GM21619 (cell line): Measurements from ENCODE around the gene MTX2.
"Not testable (repeated sequence)": the region's sequence is repeated elsewhere in the genome, so short reads cannot be mapped to it uniquely, and the experiment has no call there.

Source experiments
- ATAC-seq: cut with Tn5 transposase; IDR thresholded peaks from one replicate; pipeline ENCODE4 v1.9.1; 2021; ENCODE audit not compliant: unreplicated experiment

Gene MTX2

DNA sequence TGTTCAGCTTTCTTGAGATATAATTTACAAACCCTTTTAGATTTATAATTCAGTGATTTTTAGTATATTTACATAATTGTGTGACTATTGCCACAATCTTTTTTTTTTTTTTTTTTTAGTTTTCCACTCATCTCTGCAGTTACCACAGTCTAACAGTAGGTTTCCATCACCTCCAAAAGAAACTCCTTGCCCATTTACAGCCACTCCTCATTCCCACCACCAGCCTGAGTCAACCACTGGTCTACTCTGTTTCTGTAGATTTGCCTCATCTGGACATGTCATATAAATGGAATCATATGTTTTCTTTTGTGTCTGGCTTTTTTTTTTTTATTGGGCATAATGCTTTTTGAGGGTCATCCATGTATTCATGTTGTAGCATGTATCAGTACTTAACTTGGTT lies 16.1 kb downstream of the MTX2 start:
- ATAC-seq = no peak

GRCh38 chr2:176291335-176291734 lies 22.1 kb downstream of the MTX2 start:
- no peak for ATAC-seq

- peak; percentile 90 for ATAC-seq
Observed at GRCh38 chr2:176291809-176292283, 22.6 kb downstream of the MTX2 start.

- no peak for ATAC-seq
Observed at GRCh38 chr2:176292608-176293007, 23.4 kb downstream of the MTX2 start.

GRCh38 chr2:176293334-176293733 lies 24.1 kb downstream of the MTX2 start:
- no peak for ATAC-seq

DNA sequence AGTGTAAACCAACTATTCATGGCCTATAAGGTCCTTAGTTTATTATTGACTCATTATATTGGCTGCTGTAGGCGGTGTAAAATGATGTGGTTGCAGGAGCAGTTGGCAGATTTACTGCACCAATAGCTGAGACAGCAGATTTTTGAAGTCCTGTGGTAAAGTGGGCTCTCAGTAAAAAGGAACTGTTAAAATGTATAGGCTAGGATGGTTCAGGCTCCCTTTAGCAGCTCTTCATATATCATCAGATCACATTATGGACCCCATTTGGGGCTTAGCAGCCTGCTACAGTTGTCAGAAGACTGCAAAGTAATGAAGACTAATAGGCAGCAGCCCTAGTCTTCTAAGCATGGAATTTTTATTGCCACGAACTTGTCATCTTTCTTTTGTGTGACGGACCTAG lies 27.8 kb downstream of the MTX2 start:
- ATAC-seq = no peak

- ATAC-seq = no peak
Observed at GRCh38 chr2:176297737-176298136, 28.5 kb downstream of the MTX2 start.

DNA sequence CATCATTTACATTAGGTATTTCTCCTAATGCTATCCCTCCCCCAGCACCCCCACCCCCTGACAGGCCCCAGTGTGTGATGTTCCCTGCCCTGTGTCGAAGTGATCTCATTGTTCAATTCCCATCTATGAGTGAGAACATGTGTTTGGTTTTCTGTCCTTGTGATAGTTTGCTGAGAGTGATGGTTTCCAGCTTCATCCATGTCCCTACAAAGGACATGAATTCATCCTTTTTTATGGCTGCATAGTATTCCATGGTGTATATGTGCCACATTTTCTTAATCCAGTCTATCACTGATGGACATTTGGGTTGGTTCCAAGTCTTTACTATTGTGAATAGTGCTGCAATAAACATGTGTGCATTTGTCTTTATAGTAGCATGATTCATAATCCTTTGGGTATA lies 36.8 kb downstream of the MTX2 start:
- ATAC-seq = not testable (repeated sequence)

GRCh38 chr2:176317199-176317598 lies 48.0 kb downstream of the MTX2 start:
- ATAC-seq = no peak

DNA sequence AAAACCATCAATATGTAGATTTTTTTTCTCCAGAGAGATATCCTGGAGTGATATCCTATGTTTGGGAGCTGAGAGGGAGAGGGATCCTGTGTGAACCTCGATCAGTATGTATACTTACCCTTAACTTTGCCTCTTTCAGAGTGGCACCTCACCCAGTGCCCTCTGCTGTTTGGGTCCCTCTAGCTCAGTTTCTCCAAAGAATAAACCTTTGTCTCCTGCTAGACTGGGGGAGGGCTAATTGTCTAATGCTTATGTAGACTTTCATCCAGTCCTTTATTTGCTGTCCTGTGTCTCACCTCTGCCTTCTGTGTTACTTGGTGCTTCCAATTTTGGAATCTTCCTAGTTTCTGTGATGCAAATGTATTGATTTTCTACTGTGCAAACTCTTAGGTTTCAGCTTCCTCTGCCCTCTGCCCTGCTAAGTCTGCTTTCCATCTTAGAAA lies 48.4 kb downstream of the MTX2 start:
- ATAC-seq = no peak

DNA sequence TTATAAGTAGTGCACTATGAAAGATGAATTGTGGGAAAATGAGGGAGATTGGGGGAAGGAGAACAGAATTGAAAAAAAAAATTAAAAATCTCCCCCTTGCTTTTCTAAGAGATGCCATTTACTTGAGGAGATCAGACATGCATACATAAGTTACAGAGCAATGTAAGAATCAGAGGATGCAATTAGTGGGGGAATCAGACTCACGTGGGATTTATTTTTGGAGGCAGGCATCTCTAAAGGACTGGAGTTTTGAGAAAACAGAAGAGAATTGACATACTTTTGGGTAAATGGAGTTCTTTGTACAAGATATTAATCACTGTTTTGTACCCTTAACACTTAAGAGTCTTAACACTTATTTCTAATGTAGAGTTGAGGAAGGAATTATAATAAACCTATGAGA lies 52.7 kb downstream of the MTX2 start:
- no peak for ATAC-seq

DNA sequence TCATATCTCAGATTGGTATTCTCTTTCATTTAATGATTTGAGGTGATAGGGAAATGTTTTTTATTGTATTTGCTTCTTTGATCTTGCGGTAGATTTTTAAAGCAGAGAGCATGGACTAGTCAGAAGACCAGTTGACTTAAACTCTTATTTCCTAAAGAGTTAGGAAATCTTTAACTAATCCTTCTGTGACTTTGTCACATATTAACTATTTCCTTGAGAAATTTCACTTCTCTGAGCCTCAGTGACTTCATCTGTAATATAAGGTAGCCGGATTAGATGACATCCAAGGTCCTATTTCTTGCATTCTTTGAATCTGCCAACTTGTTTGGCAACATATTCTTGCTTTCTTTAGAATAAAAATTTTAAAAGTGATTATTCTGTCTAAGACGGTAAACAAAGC lies 55.6 kb downstream of the MTX2 start:
- ATAC-seq = no peak

GRCh38 chr2:176325732-176326131 lies 56.5 kb downstream of the MTX2 start:
- no peak for ATAC-seq

DNA sequence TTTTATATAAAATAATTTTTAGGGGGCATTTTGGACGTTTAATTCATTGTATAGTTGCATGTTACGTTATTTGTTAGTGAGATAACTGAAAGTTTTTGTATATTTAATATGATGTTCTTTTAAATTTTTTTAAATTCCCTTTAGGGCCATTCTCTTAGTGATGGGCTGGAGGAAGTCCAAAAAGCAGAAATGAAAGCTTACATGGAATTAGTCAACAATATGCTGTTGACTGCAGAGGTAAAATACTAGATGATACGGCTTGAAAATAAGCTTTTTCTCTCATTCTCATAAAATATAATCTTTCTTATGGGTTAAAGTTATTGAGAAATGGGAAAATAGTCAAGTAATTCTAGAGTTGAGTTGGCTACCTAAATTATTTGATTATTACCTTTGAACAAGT lies 58.9 kb downstream of the MTX2 start:
- ATAC-seq = no peak

DNA sequence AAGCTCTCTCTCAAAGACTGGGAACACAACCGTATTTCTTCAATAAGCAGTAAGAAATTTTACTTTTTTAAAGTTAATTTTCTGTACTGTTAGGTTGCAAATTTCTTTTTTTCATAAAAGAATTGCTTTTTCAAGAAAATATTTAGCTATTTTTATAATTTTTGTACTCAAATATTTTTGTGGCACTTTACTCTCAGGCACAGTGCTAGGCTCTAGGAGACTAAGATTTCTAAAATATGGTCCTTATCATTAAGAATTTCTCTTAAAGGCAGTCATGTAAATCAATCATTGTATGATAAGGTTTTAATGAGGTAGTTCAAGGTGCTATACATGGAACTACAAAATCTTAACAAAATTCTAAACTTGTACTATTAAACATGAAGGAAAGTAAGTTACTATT lies 61.4 kb downstream of the MTX2 start:
- no peak for ATAC-seq

DNA sequence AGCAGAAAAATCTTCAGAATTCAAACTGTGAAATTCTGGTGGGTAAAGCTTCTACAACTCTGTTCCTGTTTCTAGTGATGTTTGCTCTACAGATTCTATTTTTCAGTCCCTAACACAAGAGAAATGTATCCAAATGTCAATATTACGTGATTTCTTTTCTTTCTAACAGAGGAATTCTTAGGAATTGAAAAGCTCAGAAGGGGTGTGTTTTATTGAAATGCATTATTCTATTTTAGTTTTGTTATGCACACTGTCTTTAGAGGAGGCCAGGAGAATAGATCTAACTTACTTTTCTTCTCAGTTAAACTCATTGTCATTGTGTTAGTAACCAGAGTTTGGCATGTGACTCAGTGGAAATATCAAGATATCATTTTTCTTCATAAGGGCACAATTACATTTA lies 62.4 kb downstream of the MTX2 start:
- ATAC-seq = no peak

DNA sequence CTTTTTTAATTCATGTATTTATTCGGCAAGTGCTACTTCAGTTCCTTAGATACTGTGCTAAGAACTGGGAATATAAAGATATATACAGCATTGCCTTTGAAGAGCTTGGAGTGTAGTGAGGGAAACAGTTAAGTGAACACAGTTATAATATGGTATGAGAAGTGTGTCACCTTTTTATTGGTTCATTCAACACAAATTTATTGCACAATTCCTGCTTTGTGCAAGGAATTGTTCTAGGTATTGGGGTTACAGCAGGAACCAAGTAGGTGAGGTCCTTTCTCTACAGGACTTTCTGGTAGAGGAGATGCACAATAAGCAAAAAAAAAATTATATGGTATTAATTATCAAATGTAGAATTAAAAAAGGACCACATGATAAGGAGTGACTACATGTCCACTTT lies 65.5 kb downstream of the MTX2 start:
- ATAC-seq = no peak

- no peak for ATAC-seq
Observed at GRCh38 chr2:176338395-176338794, 69.2 kb downstream of the MTX2 start.

DNA sequence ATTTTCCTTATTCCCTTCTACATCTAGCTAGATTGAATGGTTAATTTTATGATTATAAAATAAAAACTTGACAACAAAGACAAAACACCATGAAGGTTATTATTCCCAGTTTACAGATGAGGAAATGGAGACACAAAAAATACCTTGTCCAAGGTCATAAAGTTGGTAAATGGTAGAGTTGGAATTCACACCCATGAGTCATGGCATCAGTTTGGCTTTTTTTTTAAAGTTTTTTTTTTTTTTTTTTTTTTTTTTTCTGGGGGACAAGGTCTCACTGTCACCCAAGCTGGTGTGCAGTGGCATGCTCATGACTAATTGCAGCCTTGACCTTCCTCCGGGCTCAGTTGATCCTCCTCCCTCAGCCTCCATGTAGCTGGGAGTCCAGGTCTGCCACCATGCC lies 70.0 kb downstream of the MTX2 start:
- ATAC-seq = no peak

DNA sequence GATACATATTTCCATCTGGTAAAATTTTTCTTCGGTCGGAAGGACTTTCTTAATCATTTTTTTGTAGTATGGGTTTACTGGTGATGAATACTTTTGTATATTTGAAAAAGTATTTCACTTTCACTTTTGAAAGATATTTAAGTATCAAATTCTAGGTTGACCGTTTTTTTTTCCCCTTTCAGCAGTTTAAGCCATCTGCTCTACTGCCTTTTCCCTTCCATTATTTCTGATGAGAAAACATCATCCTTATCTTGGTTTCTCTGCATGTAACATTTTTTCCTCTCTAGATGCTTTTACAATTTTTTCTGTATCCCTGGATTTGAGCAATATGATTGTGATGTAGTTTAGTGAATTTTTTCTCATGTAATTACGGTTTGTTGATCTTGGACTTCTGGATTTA lies 87.0 kb downstream of the MTX2 start:
- no peak for ATAC-seq

DNA sequence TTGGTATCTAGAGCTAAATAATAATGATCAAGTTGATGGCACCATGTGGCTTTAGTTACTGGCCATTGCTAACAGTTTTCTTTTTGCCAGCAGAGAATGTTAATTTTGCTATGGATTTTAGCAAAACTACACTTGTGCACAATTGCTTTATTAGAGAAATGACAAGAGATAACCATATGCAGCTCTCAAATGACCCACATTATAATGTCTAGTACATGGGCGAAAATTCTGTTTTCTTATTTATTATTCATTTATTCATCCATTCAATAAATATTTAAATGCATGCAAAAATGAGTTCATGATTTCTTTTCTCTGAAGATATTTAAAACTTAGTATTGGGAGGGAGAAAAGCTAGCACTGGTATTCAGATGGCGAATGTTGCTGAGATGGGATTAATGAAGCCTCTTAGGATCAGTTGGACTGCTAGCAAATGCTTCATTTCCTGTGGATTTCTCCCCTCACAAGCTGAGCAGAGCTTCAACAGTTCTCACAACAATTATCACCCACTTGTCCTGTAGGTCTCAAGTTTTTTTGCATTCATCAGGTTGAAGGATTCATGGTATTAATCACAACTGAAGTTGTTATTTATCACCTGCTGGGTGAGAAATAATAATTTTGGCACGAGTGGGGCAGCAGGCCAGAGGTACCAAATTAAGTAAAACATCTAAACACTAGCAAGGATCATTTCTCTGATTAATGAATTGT lies 95.2 kb downstream of the MTX2 start:
- no peak for ATAC-seq

GRCh38 chr2:176368349-176368748 lies 99.1 kb downstream of the MTX2 start:
- no peak for ATAC-seq

DNA sequence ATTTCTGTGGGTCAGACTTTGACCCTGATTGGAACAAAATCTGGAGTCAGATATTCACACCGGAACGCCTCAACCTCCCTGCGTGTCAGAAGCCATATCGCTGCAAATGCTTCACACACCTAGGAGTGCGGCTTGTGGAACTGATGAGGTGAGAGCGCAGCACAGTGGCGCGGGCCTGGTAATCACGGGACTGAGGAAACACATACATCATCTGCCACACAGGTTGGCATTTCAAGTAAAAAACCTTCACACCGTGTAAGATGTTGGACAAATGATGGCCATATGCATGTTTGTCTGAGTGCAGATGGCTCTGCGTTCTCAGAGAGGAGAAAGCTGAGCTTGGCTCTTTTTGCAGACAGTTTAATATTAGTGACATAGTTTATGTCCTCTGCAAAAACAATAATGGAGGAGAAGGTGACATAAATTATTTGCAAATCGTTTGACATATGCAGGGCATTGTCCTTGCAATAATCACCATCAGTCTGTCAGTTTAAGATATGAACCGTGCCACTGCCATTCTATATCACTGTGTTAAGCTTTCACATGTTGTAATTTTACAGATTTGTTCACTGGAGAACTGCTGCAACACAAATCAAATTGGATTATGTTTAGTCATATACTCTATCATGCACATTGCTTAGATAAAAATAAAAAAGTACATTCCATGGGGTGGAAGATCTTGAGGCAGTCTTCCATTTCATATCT lies 101.4 kb downstream of the MTX2 start:
- no peak for ATAC-seq
